HCT116 (cell line): Measurements from ENCODE around the gene IL32.

Source experiments
- CTCF ChIP-seq, 3 experiments: fragments of 200-600 bp in 1 of 3; sonication (generic) in 1 of 3; IDR thresholded peaks in 2 of 3; conservative IDR thresholded peaks in 1 of 3; 2 replicates each; pipeline ENCODE4 v1.5.1; 2012 to 2017; ENCODE audit warnings: low read depth in 2 of 3, low read length in 2 of 3, antibody characterized with exemption in 1 of 3, borderline replicate concordance in 1 of 3, control low read depth in 1 of 3, mild to moderate bottlenecking in 1 of 3, mixed read lengths in 1 of 3, mixed run types in 1 of 3, moderate library complexity in 1 of 3; ENCODE audit not compliant: insufficient read depth in 1 of 3
- EZH2 ChIP-seq: fragments of 200-600 bp; sonication (generic); IDR thresholded peaks from 2 replicates; pipeline ENCODE4 v1.6.1; 2017; ENCODE audit warnings: antibody characterized with exemption, mixed run types
- MAX ChIP-seq: IDR thresholded peaks from 2 replicates; pipeline ENCODE4 v1.6.1; 2012
- REST ChIP-seq: IDR thresholded peaks from 2 replicates; pipeline ENCODE4 v1.6.1; 2012; ENCODE audit warnings: low read depth
- SRF ChIP-seq: IDR thresholded peaks from 2 replicates; pipeline ENCODE4 v1.6.1; 2012; ENCODE audit warnings: low read depth
- ZNF274 ChIP-seq: fragments of 200-500 bp; sonication (Bioruptor generic); IDR thresholded peaks from 2 replicates; pipeline ENCODE4 v1.6.1; 2014; ENCODE audit warnings: mild to moderate bottlenecking, low read depth, low read length, inconsistent platforms

DNA sequence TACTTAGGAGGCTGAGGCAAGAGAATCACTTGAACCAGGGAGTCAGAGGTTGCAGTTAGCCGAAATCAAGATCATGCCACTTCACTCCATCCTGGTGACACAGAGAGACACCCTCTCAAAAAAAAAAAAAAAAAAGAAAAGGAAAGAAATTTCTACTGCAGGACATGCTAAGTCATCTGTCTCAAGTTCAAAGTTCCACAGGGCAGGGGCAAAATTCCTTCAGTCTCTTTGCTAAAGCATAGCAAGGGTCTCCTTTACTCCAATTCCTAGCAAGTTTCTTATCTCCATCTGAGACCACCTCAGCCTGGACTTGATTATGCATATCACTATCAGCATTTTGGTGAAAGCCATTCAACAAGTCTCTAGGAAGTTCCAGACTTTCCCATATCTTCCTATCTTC is 19.1 kb downstream of the IL32 start:
- no peak for TF ChIP-seq ZNF274
- TF ChIP-seq MAX: no peak
- no peak for TF ChIP-seq CTCF (IDR thresholded peaks at IDR 0.05 in 2 of 3, conservative IDR thresholded peaks at IDR 0.05 in 1 of 3; ENCODE audit: borderline replicate concordance in 1 of 3, insufficient read depth in 1 of 3, low read depth in 2 of 3, low read length in 2 of 3)
- no peak for TF ChIP-seq EZH2
- no peak for TF ChIP-seq REST
- no peak for TF ChIP-seq SRF
